SJSA1 (cell line): Measurements from ENCODE around the gene AMY2B. TPM values are rescaled to one million over a fixed set of nuclear protein-coding genes. Genes with fewer than 3 reads are reported as not detected.
"Not testable (repeated sequence)": the region's sequence is repeated elsewhere in the genome, so short reads cannot be mapped to it uniquely, and the experiment has no call there.

ENCODE experiments used
- DNase-seq, 2 experiments: peaks; one replicate each; pipeline ENCODE4 v3.0.0-alpha.2; 2015 to 2020; ENCODE audit warnings: low spot score in 2 of 2, low read depth in 1 of 2
- H3K27ac ChIP-seq: fragments of 250-450 bp; sonication (Bioruptor Pico); 2 replicates; pipeline ENCODE4 v1.5.1; 2020; ENCODE audit warnings: mild to moderate bottlenecking, moderate library complexity
- H3K27me3 ChIP-seq: fragments of 250-450 bp; sonication (Bioruptor Pico); replicated peaks from 2 replicates; pipeline ENCODE4 v1.5.1; 2020; ENCODE audit warnings: mild to moderate bottlenecking, moderate library complexity
- H3K36me3 ChIP-seq: fragments of 250-450 bp; sonication (Bioruptor Pico); 2 replicates; pipeline ENCODE4 v1.5.1; 2020; ENCODE audit warnings: mild to moderate bottlenecking
- H3K4me1 ChIP-seq: fragments of 250-450 bp; sonication (Bioruptor Pico); replicated peaks from 2 replicates; pipeline ENCODE4 v1.6.1; 2021; ENCODE audit warnings: mild to moderate bottlenecking
- H3K4me3 ChIP-seq: fragments of 250-450 bp; sonication (Bioruptor Pico); 2 replicates; pipeline ENCODE4 v1.5.1; 2020; ENCODE audit warnings: mild to moderate bottlenecking
- H3K9me3 ChIP-seq: fragments of 250-450 bp; sonication (Bioruptor Pico); replicated peaks from 2 replicates; pipeline ENCODE4 v1.5.1; 2020; ENCODE audit warnings: mild to moderate bottlenecking
- total RNA-seq: library from RNA; depleted of rRNA; stranded (reverse); fragments of >200 nt; shearing (Covaris generic); gene quantifications from 2 replicates; pipeline ENCODE4 v1.2.3, GENCODE V29; 2014; rRNA removed

Gene AMY2B
- 0.42 TPM in 1 of 2 replicates, not detected in the other for total RNA-seq

GRCh38 chr1:103571289-103571688 is at the start of gene AMY2B:
TSS of gene AMY2B (plus strand) at chr1:103571589. CDS start at chr1:103571603, 14 bp downstream.
- not testable (repeated sequence) for DNase-seq, H3K9me3 ChIP-seq, H3K27ac ChIP-seq, H3K36me3 ChIP-seq, H3K27me3 ChIP-seq, H3K4me3 ChIP-seq, H3K4me1 ChIP-seq

- no peaks in the 10 kb centered on the region for H3K9me3 ChIP-seq
- H3K36me3 ChIP-seq = peaks cover 8% of the 10 kb centered on the region
- peaks cover 5% of the 10 kb centered on the region for H3K4me1 ChIP-seq
- DNase-seq = no peak
- no peak overlapping the region for H3K4me3 ChIP-seq
- no peak overlapping the region for H3K27ac ChIP-seq
- no peaks in the 10 kb centered on the region for H3K27me3 ChIP-seq
These were observed 48.0 kb upstream of the AMY2B start for GRCh38 chr1:103523346-103523745.

GRCh38 chr1:103525114-103525606 is 46.2 kb upstream of the AMY2B start:
- no peaks in the 10 kb centered on the region for H3K9me3 ChIP-seq
- peaks cover 5% of the 10 kb centered on the region for H3K4me1 ChIP-seq
- H3K27me3 ChIP-seq = no peaks in the 10 kb centered on the region
- DNase-seq = peak in 1 of 2 experiments; percentile 63
- no peak overlapping the region for H3K27ac ChIP-seq
- H3K4me3 ChIP-seq = peak overlapping the region; percentile 68
- peaks cover 18% of the 10 kb centered on the region for H3K36me3 ChIP-seq

GRCh38 chr1:103525607-103526507 is 45.5 kb upstream of the AMY2B start, which contains the start of gene RNPC3:
TSS of gene RNPC3 (plus strand) at chr1:103525699. CDS start at chr1:103526071, 372 bp downstream.
- Histone ChIP-seq H3K36me3 (peaks cover 21% of the 10 kb centered on the region), H3K9me3 (no peaks in the 10 kb centered on the region), H3K4me1 (peaks cover 5% of the 10 kb centered on the region), H3K4me3 (peak within 1 kb of the TSS; percentile 68), H3K27me3 (no peaks in the 10 kb centered on the region), H3K27ac (peak within 1 kb of the TSS; percentile 98)
- DNase-seq = peak; percentile 85 to 98

- no peaks in the 10 kb centered on the region for H3K9me3 ChIP-seq
- peaks cover 5% of the 10 kb centered on the region for H3K4me1 ChIP-seq
- H3K36me3 ChIP-seq = peaks cover 25% of the 10 kb centered on the region
- no peak for DNase-seq
- H3K27ac ChIP-seq = no peak overlapping the region
- no peaks in the 10 kb centered on the region for H3K27me3 ChIP-seq
- H3K4me3 ChIP-seq = no peak overlapping the region
These were observed 44.1 kb upstream of the AMY2B start for GRCh38 chr1:103527331-103527730.

GRCh38 chr1:103529746-103530145 is 41.6 kb upstream of the AMY2B start:
- no peak overlapping the region for H3K27ac ChIP-seq
- no peak overlapping the region for H3K4me3 ChIP-seq
- no peaks in the 10 kb centered on the region for H3K27me3 ChIP-seq
- peaks cover 39% of the 10 kb centered on the region for H3K36me3 ChIP-seq
- H3K4me1 ChIP-seq = peaks cover 4% of the 10 kb centered on the region
- DNase-seq = no peak
- no peaks in the 10 kb centered on the region for H3K9me3 ChIP-seq

- H3K27ac ChIP-seq = no peak overlapping the region
- H3K36me3 ChIP-seq = peaks cover 74% of the 10 kb centered on the region
- H3K9me3 ChIP-seq = no peaks in the 10 kb centered on the region
- H3K4me3 ChIP-seq = no peak overlapping the region
- no peaks in the 10 kb centered on the region for H3K4me1 ChIP-seq
- no peaks in the 10 kb centered on the region for H3K27me3 ChIP-seq
- no peak for DNase-seq
These were observed 33.2 kb upstream of the AMY2B start for GRCh38 chr1:103538226-103538625.

GRCh38 chr1:103541431-103541830 is 30.0 kb upstream of the AMY2B start:
- no peaks in the 10 kb centered on the region for H3K9me3 ChIP-seq
- no peaks in the 10 kb centered on the region for H3K4me1 ChIP-seq
- peaks cover 60% of the 10 kb centered on the region for H3K36me3 ChIP-seq
- DNase-seq = no peak
- H3K27me3 ChIP-seq = no peaks in the 10 kb centered on the region
- H3K27ac ChIP-seq = no peak overlapping the region
- no peak overlapping the region for H3K4me3 ChIP-seq

- H3K27ac ChIP-seq = no peak overlapping the region
- H3K27me3 ChIP-seq = no peaks in the 10 kb centered on the region
- H3K9me3 ChIP-seq = no peaks in the 10 kb centered on the region
- H3K36me3 ChIP-seq = peaks cover 44% of the 10 kb centered on the region
- DNase-seq = no peak
- no peak overlapping the region for H3K4me3 ChIP-seq
- H3K4me1 ChIP-seq = no peaks in the 10 kb centered on the region
These were observed 24.9 kb upstream of the AMY2B start for GRCh38 chr1:103546496-103546895.

GRCh38 chr1:103547840-103548239 is 23.5 kb upstream of the AMY2B start:
- peaks cover 37% of the 10 kb centered on the region for H3K36me3 ChIP-seq
- H3K4me3 ChIP-seq = no peak overlapping the region
- DNase-seq = no peak
- no peak overlapping the region for H3K27ac ChIP-seq
- no peaks in the 10 kb centered on the region for H3K4me1 ChIP-seq
- H3K27me3 ChIP-seq = no peaks in the 10 kb centered on the region
- no peaks in the 10 kb centered on the region for H3K9me3 ChIP-seq

- Histone ChIP-seq H3K36me3 (no peaks in the 10 kb centered on the region), H3K4me1 (no peaks in the 10 kb centered on the region), H3K27ac (no peak overlapping the region), H3K4me3 (no peak overlapping the region), H3K9me3 (no peaks in the 10 kb centered on the region), H3K27me3 (peaks cover 9% of the 10 kb centered on the region; the same call in 1 of the 2 replicates)
- DNase-seq = no peak
These were observed 11.0 kb upstream of the AMY2B start for GRCh38 chr1:103560427-103560826.

- not testable (repeated sequence) for DNase-seq, H3K4me1 ChIP-seq, H3K27me3 ChIP-seq
These were observed 10.3 kb upstream of the AMY2B start for GRCh38 chr1:103561124-103561523.

GRCh38 chr1:103561643-103562395 is 9.6 kb upstream of the AMY2B start:
- no peaks in the 10 kb centered on the region for H3K9me3 ChIP-seq
- H3K36me3 ChIP-seq = no peaks in the 10 kb centered on the region
- H3K27ac ChIP-seq = no peak overlapping the region
- H3K27me3 ChIP-seq = peaks cover 9% of the 10 kb centered on the region; the same call in 1 of the 2 replicates
- no peak overlapping the region for H3K4me3 ChIP-seq
- DNase-seq = no peak
- no peaks in the 10 kb centered on the region for H3K4me1 ChIP-seq

More at GRCh38 chr1:103561124-103561523, 10.3 kb upstream of the AMY2B start:
- not testable (repeated sequence) for H3K4me3 ChIP-seq, H3K9me3 ChIP-seq, H3K27ac ChIP-seq, H3K36me3 ChIP-seq

GRCh38 chr1:103563056-103563455 is 8.3 kb upstream of the AMY2B start:
- peaks cover 9% of the 10 kb centered on the region; the same call in 1 of the 2 replicates for H3K27me3 ChIP-seq
- no peaks in the 10 kb centered on the region for H3K9me3 ChIP-seq
- no peak overlapping the region for H3K27ac ChIP-seq
- H3K4me1 ChIP-seq = no peaks in the 10 kb centered on the region
- no peaks in the 10 kb centered on the region for H3K36me3 ChIP-seq
- no peak for DNase-seq
- H3K4me3 ChIP-seq = no peak overlapping the region
